Adipocyte (in vitro differentiated cells): ENCODE results near the gene COLEC11.

Source experiments
- DNase-seq: peaks from one replicate; pipeline ENCODE4 v3.0.0-alpha.2; 2015; ENCODE audit warnings: low read depth
- H3K27me3 ChIP-seq: replicated peaks from 2 replicates; pipeline ENCODE4 v1.7.0; 2013; ENCODE audit warnings: mild to moderate bottlenecking, low read length, moderate library complexity; ENCODE audit not compliant: control insufficient read depth, insufficient read depth
- H3K36me3 ChIP-seq: 2 replicates; pipeline ENCODE4 v1.7.0; 2013; ENCODE audit warnings: low read length, mild to moderate bottlenecking, moderate library complexity; ENCODE audit not compliant: control insufficient read depth, insufficient read depth, severe bottlenecking
- H3K4me1 ChIP-seq: 2 replicates; pipeline ENCODE4 v1.7.0; 2013; ENCODE audit warnings: mild to moderate bottlenecking, low read length, moderate library complexity; ENCODE audit not compliant: control insufficient read depth, insufficient read depth
- H3K4me3 ChIP-seq: 2 replicates; pipeline ENCODE4 v1.7.0; 2013; ENCODE audit warnings: mild to moderate bottlenecking, low read length, moderate library complexity
- H3K9ac ChIP-seq: 2 replicates; pipeline ENCODE4 v1.7.0; 2013; ENCODE audit warnings: mild to moderate bottlenecking, low read length, moderate library complexity
- H3K9me3 ChIP-seq: 2 replicates; pipeline ENCODE4 v1.7.0; 2013; ENCODE audit warnings: mild to moderate bottlenecking, low read length, moderate library complexity; ENCODE audit not compliant: control insufficient read depth

COLEC11 gene

DNA sequence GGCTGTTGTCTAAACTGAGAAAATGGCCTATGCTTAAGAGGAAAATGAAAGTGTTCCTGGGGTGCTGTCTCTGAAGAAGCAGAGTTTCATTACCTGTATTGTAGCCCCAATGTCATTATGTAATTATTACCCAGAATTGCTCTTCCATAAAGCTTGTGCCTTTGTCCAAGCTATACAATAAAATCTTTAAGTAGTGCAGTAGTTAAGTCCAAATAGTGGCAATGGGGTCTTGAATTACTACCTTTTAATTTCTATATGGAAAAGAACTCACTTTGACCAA lies 49.3 kb downstream of the COLEC11 start:
- H3K36me3 ChIP-seq = no peaks in the 10 kb centered on the region
- H3K4me3 ChIP-seq = no peak overlapping the region
- H3K4me1 ChIP-seq = no peaks in the 10 kb centered on the region

DNA sequence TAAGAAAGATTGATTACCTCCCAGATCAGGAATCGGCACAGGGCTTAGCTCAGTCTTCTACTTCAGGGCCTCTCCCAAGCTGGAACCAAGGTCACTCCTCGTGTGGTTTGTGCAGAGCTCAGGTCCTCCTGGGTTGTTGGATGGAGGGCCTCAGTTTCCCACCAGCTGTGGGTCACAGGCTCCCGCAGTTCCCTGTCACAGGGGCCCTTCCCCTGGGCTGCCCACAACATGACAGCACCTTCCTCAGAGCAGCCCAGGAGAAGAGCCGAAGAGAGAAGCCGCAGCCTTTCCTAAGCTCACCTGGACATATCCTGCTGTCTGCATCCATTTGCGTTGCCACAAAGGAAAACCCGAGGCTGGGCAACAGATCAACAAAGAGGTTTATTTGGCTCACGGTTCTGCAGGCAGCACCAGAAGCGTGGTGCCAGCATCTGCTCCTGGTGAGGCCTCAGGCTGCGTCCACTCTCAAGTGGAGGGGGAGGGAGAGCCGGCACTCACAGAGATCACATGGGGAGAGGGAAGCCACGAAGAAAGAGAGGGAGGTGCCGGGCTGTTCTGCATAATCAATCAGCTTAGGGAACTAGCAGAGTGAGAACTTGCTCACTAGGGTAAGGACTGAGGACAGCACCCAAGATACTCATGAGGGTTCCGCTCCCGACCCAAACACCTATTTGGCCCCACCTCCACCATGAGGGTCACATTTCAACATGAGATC lies 50.1 kb downstream of the COLEC11 start:
- Histone ChIP-seq H3K36me3 (no peaks in the 10 kb centered on the region), H3K27me3 (peaks cover 24% of the 10 kb centered on the region), H3K9me3 (no peaks in the 10 kb centered on the region), H3K4me3 (no peak overlapping the region), H3K4me1 (no peaks in the 10 kb centered on the region), H3K9ac (no peak overlapping the region)
- DNase-seq = no peak

More for the DNA sequence above, 49.3 kb downstream of the COLEC11 start:
- no peaks in the 10 kb centered on the region for H3K9me3 ChIP-seq
- no peak for DNase-seq
- peaks cover 20% of the 10 kb centered on the region for H3K27me3 ChIP-seq
- H3K9ac ChIP-seq = no peak overlapping the region

DNA sequence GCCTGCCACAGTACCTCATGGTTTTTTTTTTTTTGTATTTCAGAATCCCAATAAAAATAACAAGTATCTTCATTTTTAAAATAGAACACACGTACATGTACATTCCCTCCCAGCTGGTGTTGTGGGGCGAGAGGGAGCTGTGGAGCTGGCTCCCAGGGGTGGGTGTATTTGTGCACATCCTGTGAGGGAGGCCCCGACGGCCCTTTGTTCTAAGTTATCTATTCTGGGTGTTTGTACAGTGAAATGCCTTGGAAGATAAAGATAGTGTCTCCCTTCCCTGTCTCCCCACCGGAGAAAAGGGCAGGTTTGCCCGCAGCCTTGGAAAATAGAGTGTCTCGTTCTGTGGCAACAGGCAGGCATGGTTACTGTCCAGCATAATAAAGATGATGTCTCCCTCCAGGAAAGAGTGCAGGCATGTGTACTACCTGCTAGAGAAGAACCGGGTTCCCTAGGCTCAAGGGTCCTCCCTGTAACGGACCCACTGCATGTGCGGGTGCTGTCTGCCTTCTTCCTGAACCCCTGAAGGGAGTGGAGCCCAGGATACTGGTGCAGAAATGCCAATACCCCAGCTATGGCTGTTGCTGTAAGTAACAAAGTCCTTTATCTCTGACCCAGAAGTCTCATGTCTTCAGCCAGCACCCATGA lies 51.0 kb downstream of the COLEC11 start:
- no peak overlapping the region for H3K4me3 ChIP-seq
- H3K4me1 ChIP-seq = no peaks in the 10 kb centered on the region
- no peak overlapping the region for H3K9ac ChIP-seq
- H3K9me3 ChIP-seq = no peaks in the 10 kb centered on the region
- H3K36me3 ChIP-seq = no peaks in the 10 kb centered on the region
- no peak for DNase-seq
- H3K27me3 ChIP-seq = peaks cover 24% of the 10 kb centered on the region

DNA sequence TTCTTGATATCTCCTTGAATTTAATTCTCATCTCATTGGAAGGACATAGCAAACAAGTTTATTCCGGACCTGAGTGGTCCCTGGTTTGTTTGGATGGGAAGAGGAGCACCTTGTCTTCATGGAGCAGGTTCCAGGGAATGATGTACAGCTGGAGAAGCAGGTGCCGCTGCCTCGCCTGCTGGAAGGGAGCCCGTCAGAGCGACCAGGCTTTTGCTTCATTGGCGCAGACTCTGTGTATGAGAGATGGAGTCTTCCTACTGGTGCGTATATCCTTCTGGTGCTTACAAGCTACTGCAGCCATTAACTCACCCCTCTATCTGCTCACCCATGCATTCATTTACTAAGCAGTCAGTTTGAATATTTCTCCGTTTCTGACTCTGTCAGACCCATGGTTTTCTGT lies 51.5 kb downstream of the COLEC11 start:
- peaks cover 24% of the 10 kb centered on the region for H3K27me3 ChIP-seq
- no peaks in the 10 kb centered on the region for H3K36me3 ChIP-seq
- H3K4me3 ChIP-seq = no peak overlapping the region
- DNase-seq = no peak
- H3K9ac ChIP-seq = no peak overlapping the region
- peaks cover 1% of the 10 kb centered on the region for H3K4me1 ChIP-seq
- no peaks in the 10 kb centered on the region for H3K9me3 ChIP-seq

DNA sequence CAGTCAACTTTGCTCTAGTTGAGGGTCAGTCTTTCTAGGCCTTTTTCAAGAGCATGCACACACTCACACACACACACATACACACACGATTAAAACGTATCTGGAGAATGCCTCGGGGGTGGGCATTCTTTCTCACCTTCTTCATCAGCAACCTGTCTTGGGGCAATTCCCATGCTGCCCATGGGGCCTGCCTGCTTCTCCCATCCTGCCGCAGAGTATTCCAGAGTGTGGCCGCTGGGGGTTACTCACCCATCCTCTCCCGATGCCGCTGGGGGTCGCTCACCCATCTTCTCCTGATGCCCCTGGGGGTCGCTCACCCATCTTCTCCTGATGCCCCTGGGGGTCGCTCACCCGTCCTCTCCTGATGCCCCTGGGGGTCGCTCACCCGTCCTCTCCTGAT lies 52.3 kb downstream of the COLEC11 start:
- H3K9ac ChIP-seq = no peak overlapping the region
- H3K4me3 ChIP-seq = no peak overlapping the region
- H3K9me3 ChIP-seq = no peaks in the 10 kb centered on the region
- no peaks in the 10 kb centered on the region for H3K36me3 ChIP-seq
- peaks cover 6% of the 10 kb centered on the region for H3K4me1 ChIP-seq
- H3K27me3 ChIP-seq = peaks cover 24% of the 10 kb centered on the region
- DNase-seq = no peak

DNA sequence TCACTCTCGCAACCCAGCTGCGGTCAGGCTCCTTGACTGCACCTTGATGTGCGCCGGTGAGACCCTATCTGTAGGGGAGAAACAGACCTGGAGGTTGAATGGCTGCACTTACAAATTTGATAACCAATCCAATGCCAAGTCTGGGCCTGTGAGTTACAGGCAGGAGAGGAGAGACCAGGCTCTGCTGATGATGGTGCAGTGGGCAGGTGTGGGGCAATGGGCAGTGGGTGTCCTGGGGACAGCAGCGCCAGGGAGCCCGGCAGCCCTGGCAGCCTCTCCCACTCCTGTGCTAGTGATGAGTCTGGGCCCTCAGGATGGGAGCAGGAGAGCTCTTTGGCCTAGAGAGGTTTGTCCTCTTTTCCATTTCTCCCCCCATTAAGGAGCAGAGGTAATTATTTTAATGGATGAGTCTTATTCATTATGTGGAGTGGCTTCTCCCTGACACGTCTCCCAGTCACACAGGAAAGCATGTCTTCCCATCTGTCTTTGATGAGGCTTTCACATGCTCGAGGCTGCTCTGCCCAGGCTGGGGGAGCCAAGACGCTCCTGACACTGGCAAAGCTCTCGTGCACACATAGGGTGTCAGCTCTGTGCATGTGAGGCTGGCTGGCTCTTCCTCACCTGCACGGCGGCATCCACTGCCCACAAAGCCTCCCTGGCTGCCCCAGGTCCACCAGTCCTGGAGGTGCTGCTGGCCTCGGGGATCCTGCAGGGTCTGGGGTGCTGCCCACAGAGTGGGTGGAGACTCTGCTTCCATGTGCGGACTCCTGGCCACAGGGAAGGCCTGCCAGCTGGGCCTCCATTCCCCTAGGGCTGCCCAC lies 53.1 kb downstream of the COLEC11 start:
- no peak for DNase-seq

DNA sequence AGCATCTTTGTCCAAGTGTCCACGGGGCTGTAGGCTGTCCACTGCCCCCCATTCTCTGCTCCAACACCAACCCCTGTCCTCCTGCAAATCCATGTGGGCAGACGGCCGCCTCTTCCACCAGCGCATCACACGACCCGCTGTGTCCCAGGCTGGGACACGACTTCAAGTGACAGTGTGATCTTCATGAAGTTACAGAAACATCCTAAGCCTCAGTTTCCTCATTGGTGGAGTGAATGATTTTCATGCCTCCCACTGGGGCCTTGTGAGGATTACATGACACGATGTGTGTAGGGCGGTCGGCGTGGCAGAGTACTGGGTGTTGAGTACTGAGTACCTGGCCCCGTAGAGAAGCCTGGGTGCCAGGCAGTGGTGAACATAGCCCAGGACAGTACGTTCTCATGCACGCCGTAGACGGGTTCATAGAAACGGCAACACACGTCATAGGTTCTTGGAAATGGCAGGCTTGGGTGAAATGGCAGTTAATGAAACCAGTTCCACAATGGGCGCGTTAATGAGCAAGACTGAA lies 53.8 kb downstream of the COLEC11 start:
- no peaks in the 10 kb centered on the region for H3K36me3 ChIP-seq
- no peak for DNase-seq
- peaks cover 3% of the 10 kb centered on the region for H3K9me3 ChIP-seq
- H3K4me3 ChIP-seq = no peak overlapping the region
- peaks cover 24% of the 10 kb centered on the region for H3K27me3 ChIP-seq
- peaks cover 6% of the 10 kb centered on the region for H3K4me1 ChIP-seq
- H3K9ac ChIP-seq = no peak overlapping the region

More for the DNA sequence above, 53.1 kb downstream of the COLEC11 start:
- Histone ChIP-seq H3K9ac (no peak overlapping the region), H3K36me3 (no peaks in the 10 kb centered on the region), H3K4me3 (no peak overlapping the region), H3K9me3 (no peaks in the 10 kb centered on the region), H3K4me1 (peaks cover 6% of the 10 kb centered on the region), H3K27me3 (peaks cover 24% of the 10 kb centered on the region)

DNA sequence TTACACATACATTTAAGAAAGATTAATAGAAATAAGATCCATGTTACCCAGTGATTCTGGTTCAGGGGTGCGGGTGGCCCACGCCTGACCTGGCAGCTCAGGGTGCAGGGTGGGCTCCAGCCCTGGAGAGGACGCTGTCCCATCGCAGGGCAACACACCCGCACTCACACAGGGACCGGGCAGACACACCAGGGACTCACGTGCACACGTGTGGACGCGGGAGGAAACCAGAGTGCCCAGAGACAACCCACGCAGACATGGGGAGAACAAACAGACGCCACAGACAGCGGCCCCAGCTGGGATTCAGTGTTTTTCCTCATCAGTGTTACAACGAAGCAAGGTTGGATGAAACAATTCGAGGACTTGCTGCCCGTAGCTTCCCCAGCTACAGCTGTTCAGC lies 54.7 kb downstream of the COLEC11 start:
- no peak overlapping the region for H3K4me3 ChIP-seq
- H3K9ac ChIP-seq = no peak overlapping the region
- peaks cover 19% of the 10 kb centered on the region for H3K27me3 ChIP-seq
- H3K4me1 ChIP-seq = peaks cover 6% of the 10 kb centered on the region
- H3K9me3 ChIP-seq = peaks cover 8% of the 10 kb centered on the region
- DNase-seq = no peak
- H3K36me3 ChIP-seq = no peaks in the 10 kb centered on the region

DNA sequence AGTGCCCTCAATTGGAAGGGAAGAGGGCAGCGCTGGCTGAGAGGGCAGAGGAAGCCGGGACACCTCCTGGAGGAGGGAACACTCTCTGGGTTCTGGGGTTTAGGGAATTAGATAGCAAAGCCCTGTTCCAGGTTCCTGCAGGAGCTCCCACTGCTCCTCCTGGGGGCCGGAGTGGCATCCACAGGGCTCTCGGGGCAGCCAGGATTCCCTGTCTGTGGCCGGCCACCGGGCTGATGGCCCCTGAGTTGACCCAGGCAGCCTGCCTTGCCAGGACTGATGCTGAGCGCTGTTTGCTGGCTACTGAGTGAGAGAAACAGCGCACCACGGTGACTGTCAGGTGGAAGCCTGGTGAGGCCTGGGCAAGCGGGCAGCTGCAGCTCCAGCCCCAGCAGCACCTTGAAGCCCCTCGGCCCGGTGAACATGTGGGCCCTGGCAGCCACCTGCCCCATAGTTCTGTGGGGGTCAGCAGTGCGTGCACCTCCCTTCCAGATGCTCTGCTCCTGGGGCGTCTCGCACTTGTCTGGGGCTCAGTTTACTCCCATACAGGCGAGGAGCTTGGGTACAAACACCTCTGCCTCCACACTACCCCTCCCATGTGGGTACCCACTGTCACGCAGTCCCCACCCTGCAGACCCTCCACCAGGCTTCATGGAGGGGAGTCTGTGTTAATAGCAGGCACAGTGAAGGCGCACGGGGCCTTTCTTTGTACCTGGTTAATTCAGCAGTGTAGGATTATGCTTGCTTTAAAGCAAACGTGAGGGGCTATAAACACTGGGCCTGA lies 55.4 kb downstream of the COLEC11 start:
- Histone ChIP-seq H3K4me3 (no peak overlapping the region), H3K9me3 (peaks cover 8% of the 10 kb centered on the region), H3K27me3 (peaks cover 25% of the 10 kb centered on the region), H3K36me3 (no peaks in the 10 kb centered on the region), H3K4me1 (peaks cover 6% of the 10 kb centered on the region), H3K9ac (peak overlapping the region; percentile 22)
- no peak for DNase-seq

DNA sequence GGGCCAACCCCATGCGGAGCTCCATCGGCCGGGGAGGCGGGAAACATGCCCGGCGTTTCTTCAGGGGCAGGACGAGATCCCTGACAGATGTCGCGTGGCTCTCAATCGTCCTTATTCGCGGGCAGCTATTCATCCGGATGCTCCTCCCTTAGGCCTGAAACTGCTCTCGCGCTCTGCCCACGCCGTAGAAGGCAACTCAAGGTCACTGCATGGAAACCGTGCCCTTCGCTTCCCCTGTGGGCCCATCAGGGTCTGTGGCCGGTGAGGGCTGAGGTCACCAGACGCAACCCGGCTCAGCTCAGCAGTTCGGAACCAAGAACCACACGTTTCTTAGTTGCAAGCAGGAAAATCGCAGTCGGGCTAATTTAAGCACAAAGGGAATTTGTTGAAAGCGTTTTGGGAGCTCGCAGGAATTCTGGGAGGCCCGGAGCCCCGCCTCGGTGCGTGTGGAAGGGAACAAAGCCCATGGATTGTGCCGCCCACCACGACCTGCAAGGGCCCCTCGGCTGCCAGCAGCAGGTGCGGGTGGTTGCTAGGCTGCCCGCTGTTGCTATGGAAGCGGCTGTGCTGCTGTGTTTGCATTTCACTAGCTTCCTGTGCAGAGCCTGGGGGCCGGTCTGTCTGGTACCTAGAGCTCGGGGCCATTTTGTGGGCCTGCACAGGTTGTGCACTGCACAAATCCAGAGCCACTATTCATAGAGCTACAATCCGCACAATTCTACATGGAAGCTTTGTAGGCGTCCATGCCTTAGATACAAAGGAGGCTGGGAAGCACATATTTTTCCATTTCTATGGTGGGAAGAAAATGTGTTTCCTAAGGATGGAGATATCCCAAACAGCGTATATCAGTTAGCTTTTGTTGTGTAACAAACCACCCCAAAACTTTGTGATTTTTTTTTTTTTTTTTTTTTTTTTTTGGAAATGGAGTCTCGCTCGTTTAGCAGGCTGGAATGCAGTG lies 57.1 kb downstream of the COLEC11 start:
- Histone ChIP-seq H3K4me1 (peaks cover 6% of the 10 kb centered on the region), H3K9ac (peak overlapping the region; percentile 74), H3K27me3 (peaks cover 18% of the 10 kb centered on the region), H3K36me3 (no peaks in the 10 kb centered on the region), H3K4me3 (peak overlapping the region; percentile 59), H3K9me3 (peaks cover 8% of the 10 kb centered on the region)
- no peak for DNase-seq
